ENCODE data around the gene FREM1.

DNA sequence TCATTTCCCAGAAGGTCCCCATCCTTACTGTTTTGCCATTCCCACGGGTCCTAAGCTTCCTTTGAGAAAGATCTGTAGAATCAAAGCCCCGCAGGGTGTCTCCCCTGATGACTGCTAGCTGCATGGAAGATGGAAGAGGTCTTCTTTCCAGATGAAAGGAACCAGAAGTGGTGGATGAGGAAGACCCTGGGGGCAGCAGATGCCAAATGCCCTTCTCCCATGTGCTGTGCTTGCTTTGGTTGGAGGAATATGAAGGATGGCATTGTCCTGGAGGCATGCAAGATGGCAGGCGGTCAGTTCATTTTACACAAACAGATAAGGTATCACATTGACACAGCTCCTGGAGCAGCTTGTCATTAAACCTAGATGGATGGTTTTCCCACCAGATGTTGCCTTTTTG lies 161.9 kb downstream of the FREM1 start:
- TF ChIP-seq GABPA (IDR thresholded peaks at IDR 0.05; ENCODE audit: low read depth) (no peak), TBL1XR1 (IDR thresholded peaks at IDR 0.05; ENCODE audit: low read depth, low read length) (no peak), ASH2L (IDR thresholded peaks at IDR 0.05; ENCODE audit: borderline replicate concordance, low read depth) (no peak), EGR1 (IDR thresholded peaks at IDR 0.05; ENCODE audit: borderline replicate concordance in 1 of 2, low read depth in 2 of 2, low read length in 2 of 2) (no peak), ZNF274 (IDR thresholded peaks at IDR 0.05; ENCODE audit: insufficient read depth, insufficient read length) (no peak), POLR2A (IDR thresholded peaks at IDR 0.05; ENCODE audit: low read depth, low read length) (no peak), NFYB (IDR thresholded peaks at IDR 0.05; ENCODE audit: insufficient read depth, low read depth, low read length) (no peak), EP300 (IDR thresholded peaks at IDR 0.05; ENCODE audit: borderline replicate concordance in 1 of 2, control insufficient read depth in 1 of 2, low read depth in 2 of 2, low read length in 2 of 2) (no peak)
- TF ChIP-seq, protein P1, sequence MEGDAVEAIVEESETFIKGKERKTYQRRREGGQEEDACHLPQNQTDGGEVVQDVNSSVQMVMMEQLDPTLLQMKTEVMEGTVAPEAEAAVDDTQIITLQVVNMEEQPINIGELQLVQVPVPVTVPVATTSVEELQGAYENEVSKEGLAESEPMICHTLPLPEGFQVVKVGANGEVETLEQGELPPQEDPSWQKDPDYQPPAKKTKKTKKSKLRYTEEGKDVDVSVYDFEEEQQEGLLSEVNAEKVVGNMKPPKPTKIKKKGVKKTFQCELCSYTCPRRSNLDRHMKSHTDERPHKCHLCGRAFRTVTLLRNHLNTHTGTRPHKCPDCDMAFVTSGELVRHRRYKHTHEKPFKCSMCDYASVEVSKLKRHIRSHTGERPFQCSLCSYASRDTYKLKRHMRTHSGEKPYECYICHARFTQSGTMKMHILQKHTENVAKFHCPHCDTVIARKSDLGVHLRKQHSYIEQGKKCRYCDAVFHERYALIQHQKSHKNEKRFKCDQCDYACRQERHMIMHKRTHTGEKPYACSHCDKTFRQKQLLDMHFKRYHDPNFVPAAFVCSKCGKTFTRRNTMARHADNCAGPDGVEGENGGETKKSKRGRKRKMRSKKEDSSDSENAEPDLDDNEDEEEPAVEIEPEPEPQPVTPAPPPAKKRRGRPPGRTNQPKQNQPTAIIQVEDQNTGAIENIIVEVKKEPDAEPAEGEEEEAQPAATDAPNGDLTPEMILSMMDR (IDR thresholded peaks at IDR 0.05 in 2 of 3, conservative IDR thresholded peaks at IDR 0.05 in 1 of 3; ENCODE audit: control insufficient read depth in 2 of 3, extremely low read depth in 1 of 3, insufficient read depth in 1 of 3, low read depth in 3 of 3, low read length in 3 of 3) = no peak
- TF ChIP-seq, protein P2, sequence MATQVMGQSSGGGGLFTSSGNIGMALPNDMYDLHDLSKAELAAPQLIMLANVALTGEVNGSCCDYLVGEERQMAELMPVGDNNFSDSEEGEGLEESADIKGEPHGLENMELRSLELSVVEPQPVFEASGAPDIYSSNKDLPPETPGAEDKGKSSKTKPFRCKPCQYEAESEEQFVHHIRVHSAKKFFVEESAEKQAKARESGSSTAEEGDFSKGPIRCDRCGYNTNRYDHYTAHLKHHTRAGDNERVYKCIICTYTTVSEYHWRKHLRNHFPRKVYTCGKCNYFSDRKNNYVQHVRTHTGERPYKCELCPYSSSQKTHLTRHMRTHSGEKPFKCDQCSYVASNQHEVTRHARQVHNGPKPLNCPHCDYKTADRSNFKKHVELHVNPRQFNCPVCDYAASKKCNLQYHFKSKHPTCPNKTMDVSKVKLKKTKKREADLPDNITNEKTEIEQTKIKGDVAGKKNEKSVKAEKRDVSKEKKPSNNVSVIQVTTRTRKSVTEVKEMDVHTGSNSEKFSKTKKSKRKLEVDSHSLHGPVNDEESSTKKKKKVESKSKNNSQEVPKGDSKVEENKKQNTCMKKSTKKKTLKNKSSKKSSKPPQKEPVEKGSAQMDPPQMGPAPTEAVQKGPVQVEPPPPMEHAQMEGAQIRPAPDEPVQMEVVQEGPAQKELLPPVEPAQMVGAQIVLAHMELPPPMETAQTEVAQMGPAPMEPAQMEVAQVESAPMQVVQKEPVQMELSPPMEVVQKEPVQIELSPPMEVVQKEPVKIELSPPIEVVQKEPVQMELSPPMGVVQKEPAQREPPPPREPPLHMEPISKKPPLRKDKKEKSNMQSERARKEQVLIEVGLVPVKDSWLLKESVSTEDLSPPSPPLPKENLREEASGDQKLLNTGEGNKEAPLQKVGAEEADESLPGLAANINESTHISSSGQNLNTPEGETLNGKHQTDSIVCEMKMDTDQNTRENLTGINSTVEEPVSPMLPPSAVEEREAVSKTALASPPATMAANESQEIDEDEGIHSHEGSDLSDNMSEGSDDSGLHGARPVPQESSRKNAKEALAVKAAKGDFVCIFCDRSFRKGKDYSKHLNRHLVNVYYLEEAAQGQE (IDR thresholded peaks at IDR 0.05; ENCODE audit: low read depth, low read length) = no peak
- TF ChIP-seq, protein P3, sequence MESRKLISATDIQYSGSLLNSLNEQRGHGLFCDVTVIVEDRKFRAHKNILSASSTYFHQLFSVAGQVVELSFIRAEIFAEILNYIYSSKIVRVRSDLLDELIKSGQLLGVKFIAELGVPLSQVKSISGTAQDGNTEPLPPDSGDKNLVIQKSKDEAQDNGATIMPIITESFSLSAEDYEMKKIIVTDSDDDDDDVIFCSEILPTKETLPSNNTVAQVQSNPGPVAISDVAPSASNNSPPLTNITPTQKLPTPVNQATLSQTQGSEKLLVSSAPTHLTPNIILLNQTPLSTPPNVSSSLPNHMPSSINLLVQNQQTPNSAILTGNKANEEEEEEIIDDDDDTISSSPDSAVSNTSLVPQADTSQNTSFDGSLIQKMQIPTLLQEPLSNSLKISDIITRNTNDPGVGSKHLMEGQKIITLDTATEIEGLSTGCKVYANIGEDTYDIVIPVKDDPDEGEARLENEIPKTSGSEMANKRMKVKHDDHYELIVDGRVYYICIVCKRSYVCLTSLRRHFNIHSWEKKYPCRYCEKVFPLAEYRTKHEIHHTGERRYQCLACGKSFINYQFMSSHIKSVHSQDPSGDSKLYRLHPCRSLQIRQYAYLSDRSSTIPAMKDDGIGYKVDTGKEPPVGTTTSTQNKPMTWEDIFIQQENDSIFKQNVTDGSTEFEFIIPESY (IDR thresholded peaks at IDR 0.05) = no peak
